Measurements from ENCODE around the gene VASH1. TPM values are rescaled to one million over a fixed set of nuclear protein-coding genes. Genes with fewer than 3 reads are reported as not detected.

Gene VASH1
- total and polyA plus RNA-seq, 12 donors: 9.1 to 20.2 (median 13.4) TPM

- Histone ChIP-seq H3K27ac (peak overlapping the region in 6 of 10 donors; percentile 24 to 80 (median 72)), H3K36me3 (peaks cover 0 to 88% (median 11%) of the 10 kb centered on the region in 9 donors), H3K27me3 (no peaks in the 10 kb centered on the region), H3K4me1 (peaks cover 15 to 90% (median 65%) of the 10 kb centered on the region in 9 donors), H3K9me3 (no peaks in the 10 kb centered on the region), H3K4me3 (no peak overlapping the region)
- no peak for DNase-seq
- intact Hi-C loops (cut with DNase I): loop anchor here in 3 of 10 donors (5.0 kb wide), 1 partner anchor 68 kb away; no protein-coding TSS in a partner anchor
- ATAC-seq: no peak
- TF ChIP-seq CTCF (IDR thresholded peaks at IDR 0.05): no peak
- WGBS, 2 donors: 62 to 74% methylated on average over 5 of the region's 5 CpGs
These were observed 19.1 kb downstream of the VASH1 start for GRCh38 chr14:76780360-76780759.

- WGBS, 2 donors: 71% methylated on average over 11 of the region's 11 CpGs
- ATAC-seq (peak in 3 of 8 donors; percentile 7 to 18 (median 11)), DNase-seq (peak in 1 of 2 donors; percentile 40)
- H3K27ac ChIP-seq: peak overlapping the region in 9 of 10 donors; percentile 24 to 80 (median 67)
- no peak overlapping the region for H3K4me3 ChIP-seq
- H3K36me3 ChIP-seq: peaks cover 0 to 88% (median 11%) of the 10 kb centered on the region in 9 donors
- peaks cover 15 to 90% (median 69%) of the 10 kb centered on the region in 9 donors for H3K4me1 ChIP-seq
- H3K9me3 ChIP-seq: no peaks in the 10 kb centered on the region
- H3K27me3 ChIP-seq: no peaks in the 10 kb centered on the region
- intact Hi-C loops (cut with DNase I): loop anchor here in 3 of 10 donors (5.0 kb wide), 1 partner anchor 69 kb away; no protein-coding TSS in a partner anchor
- TF ChIP-seq CTCF (IDR thresholded peaks at IDR 0.05): no peak
These were observed 19.8 kb downstream of the VASH1 start for GRCh38 chr14:76780875-76781647.

- H3K27ac ChIP-seq: peak overlapping the region in 8 of 10 donors; percentile 39 to 80 (median 68)
- TF ChIP-seq CTCF (IDR thresholded peaks at IDR 0.05): no peak
- H3K36me3 ChIP-seq: peaks cover 0 to 90% (median 11%) of the 10 kb centered on the region in 9 donors
- H3K9me3 ChIP-seq: no peaks in the 10 kb centered on the region
- peaks cover 15 to 84% (median 67%) of the 10 kb centered on the region in 9 donors for H3K4me1 ChIP-seq
- no peak overlapping the region for H3K4me3 ChIP-seq
- H3K27me3 ChIP-seq: no peaks in the 10 kb centered on the region
- ATAC-seq (no peak), DNase-seq (no peak)
- intact Hi-C loops (cut with DNase I): loop anchor here in 3 of 10 donors (5.0 kb wide), 1 partner anchor 69 kb away; no protein-coding TSS in a partner anchor
- WGBS, 2 donors: 64 to 76% methylated on average over 2 of the region's 2 CpGs
These were observed 20.4 kb downstream of the VASH1 start for GRCh38 chr14:76781648-76782051.

- intact Hi-C loops (cut with DNase I): loop anchor here in 3 of 10 donors (5.0 kb wide), 1 partner anchor 70 kb away; no protein-coding TSS in a partner anchor
These were observed 21.0 kb downstream of the VASH1 start for GRCh38 chr14:76782115-76782884.

More at GRCh38 chr14:76782115-76782884, 21.0 kb downstream of the VASH1 start:
- Histone ChIP-seq H3K27ac (peak overlapping the region; percentile 3 to 80 (median 66)), H3K36me3 (peaks cover 0 to 91% (median 11%) of the 10 kb centered on the region in 9 donors), H3K4me3 (no peak overlapping the region), H3K4me1 (peaks cover 15 to 78% (median 62%) of the 10 kb centered on the region in 9 donors), H3K27me3 (no peaks in the 10 kb centered on the region), H3K9me3 (no peaks in the 10 kb centered on the region)
- ATAC-seq: no peak
- WGBS, 2 donors: 75 to 76% methylated on average over 10 of the region's 10 CpGs
- no peak for TF ChIP-seq CTCF (IDR thresholded peaks at IDR 0.05)
- no peak for DNase-seq
